ENCODE results near the gene SLIT3. TPM values are rescaled to one million over a fixed set of nuclear protein-coding genes. Genes with fewer than 3 reads are reported as not detected.

The SLIT3 gene
- total and polyA plus RNA-seq, 9 of the 15 experiments (the other 6 are each of a cell fraction or from before 2014, with no cell fraction given): 0.01 to 0.04 TPM; not detected in 7

DNA sequence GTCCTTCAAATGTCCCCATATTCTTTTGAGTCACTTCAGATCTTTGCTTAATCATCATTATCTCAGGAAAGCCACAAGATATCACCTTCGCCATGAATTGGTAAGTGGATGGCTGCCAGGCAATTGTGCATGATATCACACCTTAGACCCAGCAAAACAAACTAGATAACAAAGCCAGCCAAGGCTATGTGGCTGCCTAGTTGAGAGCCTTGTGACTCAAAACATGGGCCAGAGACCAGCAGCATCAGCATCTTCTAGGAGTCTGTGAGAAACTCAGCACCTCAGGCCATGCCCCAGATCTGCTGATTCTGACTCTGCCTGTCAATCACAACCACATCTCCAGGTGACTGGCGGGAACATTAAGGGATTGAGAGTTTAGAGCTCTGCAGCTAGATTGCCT lies 82.8 kb downstream of the SLIT3 start:
- no peak overlapping the region for H2AFZ ChIP-seq (ENCODE audit: low read depth, low read length)
- no peak overlapping the region for H3K27ac ChIP-seq (ENCODE audit: extremely low read depth, low read depth, low read length)
- ChIA-PET CTCF (ENCODE audit: low intra/inter-chr PET ratio) (no interaction called here), POLR2A (no interaction called here)
- DNase-seq (ENCODE audit: extremely low read depth in 1 of 4, low spot score in 3 of 4) (no peak), ATAC-seq (no peak), FAIRE-seq (no peak)
- H3K36me3 ChIP-seq (ENCODE audit: control insufficient read depth, insufficient read depth, low read length): no peaks in the 10 kb centered on the region
- H3K9me3 ChIP-seq (replicated peaks; ENCODE audit: control insufficient read depth, insufficient read depth, low read depth, low read length): no peaks in the 10 kb centered on the region
- no peaks in the 10 kb centered on the region for H3K4me1 ChIP-seq (replicated peaks in 1 of 2; ENCODE audit: control insufficient read depth in 2 of 2, insufficient read depth in 2 of 2, low read length in 2 of 2)
- intact Hi-C loops (cut with micrococcal nuclease) (no loop called here), in situ Hi-C loops (cut with MboI) (no loop called here)
- no peak overlapping the region for H3K4me2 ChIP-seq (ENCODE audit: insufficient read depth, low read length)
- H3K27me3 ChIP-seq (ENCODE audit: control insufficient read depth in 2 of 2, insufficient read depth in 2 of 2, low read length in 2 of 2): peaks cover 0 to 3% of the 10 kb centered on the region in 2 experiments; a peak in 2 of 5 replicates
- no peak overlapping the region for H3K9ac ChIP-seq (ENCODE audit: insufficient read depth in 1 of 2, low read depth in 2 of 2, low read length in 2 of 2)
- H3K4me3 ChIP-seq: no peak overlapping the region
- no peak for TF ChIP-seq ZBTB7A (IDR thresholded peaks at IDR 0.05; ENCODE audit: borderline replicate concordance, control insufficient read depth, low read depth, low read length)
- no peak for TF ChIP-seq TSC22D4 (tag; IDR thresholded peaks at IDR 0.05)
- TF ChIP-seq, protein P1, sequence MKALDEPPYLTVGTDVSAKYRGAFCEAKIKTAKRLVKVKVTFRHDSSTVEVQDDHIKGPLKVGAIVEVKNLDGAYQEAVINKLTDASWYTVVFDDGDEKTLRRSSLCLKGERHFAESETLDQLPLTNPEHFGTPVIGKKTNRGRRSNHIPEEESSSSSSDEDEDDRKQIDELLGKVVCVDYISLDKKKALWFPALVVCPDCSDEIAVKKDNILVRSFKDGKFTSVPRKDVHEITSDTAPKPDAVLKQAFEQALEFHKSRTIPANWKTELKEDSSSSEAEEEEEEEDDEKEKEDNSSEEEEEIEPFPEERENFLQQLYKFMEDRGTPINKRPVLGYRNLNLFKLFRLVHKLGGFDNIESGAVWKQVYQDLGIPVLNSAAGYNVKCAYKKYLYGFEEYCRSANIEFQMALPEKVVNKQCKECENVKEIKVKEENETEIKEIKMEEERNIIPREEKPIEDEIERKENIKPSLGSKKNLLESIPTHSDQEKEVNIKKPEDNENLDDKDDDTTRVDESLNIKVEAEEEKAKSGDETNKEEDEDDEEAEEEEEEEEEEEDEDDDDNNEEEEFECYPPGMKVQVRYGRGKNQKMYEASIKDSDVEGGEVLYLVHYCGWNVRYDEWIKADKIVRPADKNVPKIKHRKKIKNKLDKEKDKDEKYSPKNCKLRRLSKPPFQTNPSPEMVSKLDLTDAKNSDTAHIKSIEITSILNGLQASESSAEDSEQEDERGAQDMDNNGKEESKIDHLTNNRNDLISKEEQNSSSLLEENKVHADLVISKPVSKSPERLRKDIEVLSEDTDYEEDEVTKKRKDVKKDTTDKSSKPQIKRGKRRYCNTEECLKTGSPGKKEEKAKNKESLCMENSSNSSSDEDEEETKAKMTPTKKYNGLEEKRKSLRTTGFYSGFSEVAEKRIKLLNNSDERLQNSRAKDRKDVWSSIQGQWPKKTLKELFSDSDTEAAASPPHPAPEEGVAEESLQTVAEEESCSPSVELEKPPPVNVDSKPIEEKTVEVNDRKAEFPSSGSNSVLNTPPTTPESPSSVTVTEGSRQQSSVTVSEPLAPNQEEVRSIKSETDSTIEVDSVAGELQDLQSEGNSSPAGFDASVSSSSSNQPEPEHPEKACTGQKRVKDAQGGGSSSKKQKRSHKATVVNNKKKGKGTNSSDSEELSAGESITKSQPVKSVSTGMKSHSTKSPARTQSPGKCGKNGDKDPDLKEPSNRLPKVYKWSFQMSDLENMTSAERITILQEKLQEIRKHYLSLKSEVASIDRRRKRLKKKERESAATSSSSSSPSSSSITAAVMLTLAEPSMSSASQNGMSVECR (CRISPR knock-in tag; IDR thresholded peaks at IDR 0.05): no peak
- TF ChIP-seq RFX7 (CRISPR knock-in tag; IDR thresholded peaks at IDR 0.05): no peak
- TF ChIP-seq, protein P2, sequence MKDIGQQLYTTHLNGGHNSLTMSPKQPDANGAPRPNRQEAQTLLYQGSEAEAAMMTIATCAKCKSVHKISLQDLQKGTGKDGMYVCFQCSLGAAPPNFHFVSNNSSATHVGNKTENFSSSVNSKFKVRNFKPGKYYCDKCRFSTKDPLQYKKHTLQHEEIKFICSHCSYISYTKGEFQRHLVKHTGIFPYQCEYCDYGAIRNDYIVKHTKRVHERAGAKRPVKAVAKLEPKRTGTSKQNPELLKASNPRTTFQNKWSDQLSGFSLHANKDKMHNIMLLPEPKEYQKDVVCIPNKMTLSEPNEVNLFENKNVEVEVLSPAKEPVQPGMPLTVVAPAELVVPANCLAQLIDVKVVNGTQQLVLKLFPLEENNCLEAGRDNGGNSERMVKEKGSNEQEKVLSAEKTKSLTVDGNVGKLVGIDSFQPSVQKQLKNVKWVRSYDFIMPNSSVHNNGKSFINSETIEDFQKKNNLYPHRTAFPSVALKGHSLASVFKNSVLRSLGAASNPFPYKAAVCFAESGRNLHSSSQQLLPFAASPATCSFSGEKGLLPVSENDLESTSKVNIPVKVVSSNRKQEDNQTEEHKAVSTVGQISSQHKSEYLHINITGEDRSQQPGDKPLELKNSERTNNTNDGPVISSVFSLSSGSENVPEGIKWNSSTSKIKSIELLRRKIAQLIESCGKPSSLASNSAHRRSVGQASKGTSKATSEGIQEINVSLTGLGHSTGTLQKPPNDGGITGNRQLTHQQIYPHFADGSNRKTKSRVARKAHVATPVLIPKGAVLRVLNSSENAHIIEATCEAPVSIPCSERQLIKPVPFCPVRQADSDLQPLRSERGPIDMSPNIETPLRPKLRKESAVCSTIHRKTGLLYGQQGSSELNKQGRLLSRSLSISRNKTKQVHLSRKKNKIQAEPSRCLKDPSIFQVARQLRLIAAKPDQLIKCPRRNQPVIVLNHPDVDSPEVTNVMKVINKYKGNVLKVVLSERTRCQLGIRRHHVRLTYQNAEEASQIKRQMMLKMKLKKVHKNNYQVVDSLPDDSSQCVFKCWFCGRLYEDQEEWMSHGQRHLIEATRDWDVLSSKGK (CRISPR knock-in tag; IDR thresholded peaks at IDR 0.05): no peak
- TF ChIP-seq, protein P3, sequence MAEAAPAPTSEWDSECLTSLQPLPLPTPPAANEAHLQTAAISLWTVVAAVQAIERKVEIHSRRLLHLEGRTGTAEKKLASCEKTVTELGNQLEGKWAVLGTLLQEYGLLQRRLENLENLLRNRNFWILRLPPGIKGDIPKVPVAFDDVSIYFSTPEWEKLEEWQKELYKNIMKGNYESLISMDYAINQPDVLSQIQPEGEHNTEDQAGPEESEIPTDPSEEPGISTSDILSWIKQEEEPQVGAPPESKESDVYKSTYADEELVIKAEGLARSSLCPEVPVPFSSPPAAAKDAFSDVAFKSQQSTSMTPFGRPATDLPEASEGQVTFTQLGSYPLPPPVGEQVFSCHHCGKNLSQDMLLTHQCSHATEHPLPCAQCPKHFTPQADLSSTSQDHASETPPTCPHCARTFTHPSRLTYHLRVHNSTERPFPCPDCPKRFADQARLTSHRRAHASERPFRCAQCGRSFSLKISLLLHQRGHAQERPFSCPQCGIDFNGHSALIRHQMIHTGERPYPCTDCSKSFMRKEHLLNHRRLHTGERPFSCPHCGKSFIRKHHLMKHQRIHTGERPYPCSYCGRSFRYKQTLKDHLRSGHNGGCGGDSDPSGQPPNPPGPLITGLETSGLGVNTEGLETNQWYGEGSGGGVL (CRISPR knock-in tag; IDR thresholded peaks at IDR 0.05): no peak
- TF ChIP-seq ZSCAN29 (IDR thresholded peaks at IDR 0.05): no peak
- TF ChIP-seq ZNF282 (CRISPR knock-in tag; IDR thresholded peaks at IDR 0.05): no peak
- TF ChIP-seq ZNF77 (CRISPR knock-in tag; IDR thresholded peaks at IDR 0.05): no peak
- TF ChIP-seq ZNF717 (CRISPR knock-in tag; IDR thresholded peaks at IDR 0.05): no peak
- TF ChIP-seq ELF4 (CRISPR knock-in tag; IDR thresholded peaks at IDR 0.05): no peak
- TF ChIP-seq COPS2 (conservative IDR thresholded peaks at IDR 0.05): no peak
- no peak for TF ChIP-seq CBX8 (IDR thresholded peaks at IDR 0.05; ENCODE audit: borderline replicate concordance, extremely low read depth, low read depth, low read length, poor library complexity, severe bottlenecking)
- no peaks in the 10 kb centered on the region for H4K20me1 ChIP-seq (replicated peaks; ENCODE audit: control insufficient read depth, insufficient read depth, low read length)
- H3K79me2 ChIP-seq (ENCODE audit: control insufficient read depth, insufficient read depth, low read length): no peaks in the 10 kb centered on the region
- 0% methylated on average over 2 of the region's 2 CpGs for WGBS (ENCODE audit: insufficient coverage, low coverage, missing lambda C conversion rate)
- BruUV-seq (replicated peaks): no TSS peak
- no peaks in the 10 kb centered on the region for H3K9me1 ChIP-seq (ENCODE audit: control insufficient read depth, insufficient read depth, low read length)
